Right lobe of liver (tissue), 6 donors: ENCODE results near the gene DYNC1LI2. TPM values are rescaled to one million over a fixed set of nuclear protein-coding genes. Genes with fewer than 3 reads are reported as not detected.

Experiments used
- ATAC-seq, 4 donors: fragments of 200-7000 bp; cut with Tn5 transposase; one replicate each; pipeline ENCODE4 v1.9.1; 2020; ENCODE audit warnings: mild to moderate bottlenecking in 4 of 4, moderate library complexity in 4 of 4
- DNase-seq, 3 donors: peaks; one replicate each; pipeline ENCODE4 v3.0.0-alpha.2; 2020
- H3K27ac ChIP-seq, 3 donors: fragments of 200-600 bp; one replicate each; pipeline ENCODE4 v1.8.0; 2022
- H3K27me3 ChIP-seq, 2 donors: fragments of 200-600 bp; one replicate each; pipeline ENCODE4 v1.8.0; 2022
- H3K36me3 ChIP-seq, 4 donors: fragments of 200-600 bp; sonication (generic) in 1 of 4; one replicate each; pipeline versions ENCODE4 v1.5.1 to v1.8.0; 2017 to 2022; ENCODE audit warnings: control low read depth in 1 of 4
- H3K4me1 ChIP-seq, 4 donors: fragments of 200-600 bp; sonication (generic) in 1 of 4; one replicate each; pipeline versions ENCODE4 v1.5.1 to v1.8.0; 2017 to 2022; ENCODE audit warnings: control low read depth in 1 of 4
- H3K4me3 ChIP-seq, 3 donors: fragments of 200-600 bp; one replicate each; pipeline ENCODE4 v1.8.0; 2022
- H3K9me3 ChIP-seq, 4 donors: fragments of 200-600 bp; sonication (generic) in 1 of 4; one replicate each; pipeline versions ENCODE4 v1.5.1 to v1.8.0; 2017 to 2022; ENCODE audit warnings: control low read depth in 1 of 4
- POLR2A ChIP-seq: fragments of 450-650 bp; IDR thresholded peaks from one replicate; pipeline ENCODE4 v1.6.1; 2017; ENCODE audit warnings: antibody characterized with exemption, mild to moderate bottlenecking
- WGBS: methylation state at CpG from one replicate; pipeline ENCODE4 v1.1.6; 2018; ENCODE audit warnings: low coverage, low lambda C conversion rate; ENCODE audit not compliant: insufficient coverage; ENCODE audit errors: missing lambda C conversion rate; 5-methylcytosine and 5-hydroxymethylcytosine counted together
- intact Hi-C, 2 donors: fragments of 100-400 bp; cut with DNase I; formaldehyde crosslinking; loops; one replicate each; pipeline versions ENCODE4 v1.11.2 to v1.14.1; 2022
- total RNA-seq, 6 experiments: library from RNA; depleted of rRNA in 2 of 6; stranded (reverse); fragments of >200 nt in 2 of 6; fragmentation: NEBNext Ultra II Directional in 3 of 6; extraction: Animal tissue kit (Norgen Biotek cat#: 25700) in 3 of 6; gene quantifications; one replicate each; pipeline versions ENCODE4 v1.1.0 to v1.2.4, GENCODE V29; 2016 to 2023
- TF ChIP-seq, protein P1 (sequence below), 4 donors: fragments of 200-600 bp in 3 of 4; fragments of 450-650 bp in 1 of 4; IDR thresholded peaks; one replicate each; pipeline versions ENCODE4 v1.5.1 to v1.8.0; 2016 to 2022; ENCODE audit warnings: antibody characterized with exemption in 4 of 4, mild to moderate bottlenecking in 2 of 4
- donor health status: DM: no; HTN: yes; CAD: no.
- donor health status: DM: no; HTN: no; CAD: no.
- donor health status: DM: no; HTN: no; CAD: no.
- donor health status: DM: no; HTN: yes; CAD: no.
- donor health status: DM: no; HTN: yes; CAD: no.

Gene DYNC1LI2
- total RNA-seq, 6 experiments from 2014 or later: 30.5 to 44.1 (median 37.9) TPM

DNA sequence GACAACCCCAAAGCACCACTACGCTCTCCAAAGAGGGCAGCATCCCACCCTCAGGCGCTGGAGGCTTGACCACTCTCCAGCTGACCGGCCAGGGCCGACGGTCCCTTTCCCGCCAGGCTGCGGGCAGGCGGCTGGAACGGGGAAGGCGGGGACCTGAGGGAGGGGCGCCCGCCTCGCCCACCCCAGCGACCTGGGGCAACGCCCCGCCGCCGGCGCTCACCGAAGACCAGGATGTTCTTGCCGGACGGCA lies 431 bp downstream of the DYNC1LI2 start:
- TF ChIP-seq, protein P1, sequence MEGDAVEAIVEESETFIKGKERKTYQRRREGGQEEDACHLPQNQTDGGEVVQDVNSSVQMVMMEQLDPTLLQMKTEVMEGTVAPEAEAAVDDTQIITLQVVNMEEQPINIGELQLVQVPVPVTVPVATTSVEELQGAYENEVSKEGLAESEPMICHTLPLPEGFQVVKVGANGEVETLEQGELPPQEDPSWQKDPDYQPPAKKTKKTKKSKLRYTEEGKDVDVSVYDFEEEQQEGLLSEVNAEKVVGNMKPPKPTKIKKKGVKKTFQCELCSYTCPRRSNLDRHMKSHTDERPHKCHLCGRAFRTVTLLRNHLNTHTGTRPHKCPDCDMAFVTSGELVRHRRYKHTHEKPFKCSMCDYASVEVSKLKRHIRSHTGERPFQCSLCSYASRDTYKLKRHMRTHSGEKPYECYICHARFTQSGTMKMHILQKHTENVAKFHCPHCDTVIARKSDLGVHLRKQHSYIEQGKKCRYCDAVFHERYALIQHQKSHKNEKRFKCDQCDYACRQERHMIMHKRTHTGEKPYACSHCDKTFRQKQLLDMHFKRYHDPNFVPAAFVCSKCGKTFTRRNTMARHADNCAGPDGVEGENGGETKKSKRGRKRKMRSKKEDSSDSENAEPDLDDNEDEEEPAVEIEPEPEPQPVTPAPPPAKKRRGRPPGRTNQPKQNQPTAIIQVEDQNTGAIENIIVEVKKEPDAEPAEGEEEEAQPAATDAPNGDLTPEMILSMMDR (IDR thresholded peaks at IDR 0.05): no peak
- TF ChIP-seq POLR2A: no peak
- Histone ChIP-seq H3K9me3 (no peaks in the 10 kb centered on the region), H3K4me3 (peak overlapping the region; percentile 98 to 99 (median 98)), H3K27me3 (no peaks in the 10 kb centered on the region), H3K4me1 (peaks cover 0 to 18% (median 9%) of the 10 kb centered on the region in 4 donors), H3K36me3 (peaks cover 0 to 32% (median 10%) of the 10 kb centered on the region in 4 donors), H3K27ac (peak overlapping the region; percentile 81 to 98 (median 88))
- intact Hi-C loops: no loop called here
- DNase-seq (peak in 1 of 3 donors; percentile 50), ATAC-seq (peak; percentile 29 to 49 (median 41))
- WGBS: 0% methylated on average over 2 of the region's 22 CpGs

DNA sequence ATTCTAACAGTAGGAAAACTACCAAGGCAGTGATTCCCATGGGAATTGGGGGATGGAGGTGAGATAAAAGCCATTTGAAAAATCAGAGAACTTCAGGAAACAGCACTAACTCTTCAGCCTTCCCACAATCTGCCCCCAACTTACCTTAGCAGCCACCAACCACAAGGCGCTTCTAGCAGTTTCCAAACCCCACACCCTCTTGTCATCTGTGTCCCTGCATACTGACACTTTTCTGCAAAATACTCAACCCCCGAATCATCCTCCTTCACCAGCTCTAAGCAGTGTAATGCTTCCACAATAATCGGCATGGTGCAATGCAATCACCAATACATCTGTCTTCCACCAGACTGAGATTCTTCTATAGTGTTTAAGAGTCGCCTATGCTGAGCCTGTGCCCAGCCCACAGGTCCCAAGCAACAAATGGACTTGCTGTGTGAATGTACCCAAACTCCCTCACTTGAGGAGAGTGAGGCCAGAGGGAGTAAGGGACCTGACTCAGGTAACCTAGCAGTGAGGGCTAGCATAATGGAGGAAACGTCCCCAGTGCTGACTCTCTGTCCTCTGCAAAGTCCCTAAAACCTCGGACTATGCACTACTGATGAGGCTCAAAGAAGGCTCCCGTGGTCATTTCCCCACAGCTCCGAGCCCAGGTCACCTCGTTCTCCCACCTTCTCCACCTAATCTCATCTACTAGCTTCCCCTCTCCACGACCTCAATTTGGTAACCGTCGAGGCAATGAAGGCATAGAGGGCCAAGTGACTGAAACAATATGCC lies 943 bp downstream of the DYNC1LI2 start:
- peak overlapping the region; percentile 98 to 99 (median 98) for H3K4me3 ChIP-seq
- peaks cover 0 to 38% (median 10%) of the 10 kb centered on the region in 4 donors for H3K36me3 ChIP-seq
- H3K4me1 ChIP-seq: peaks cover 0 to 18% (median 9%) of the 10 kb centered on the region in 4 donors
- H3K27me3 ChIP-seq: no peaks in the 10 kb centered on the region
- DNase-seq (no peak), ATAC-seq (peak in 2 of 4 donors; percentile 1 to 4)
- peak overlapping the region; percentile 81 to 98 (median 88) for H3K27ac ChIP-seq
- TF ChIP-seq, protein P1 (IDR thresholded peaks at IDR 0.05): no peak
- no peak for TF ChIP-seq POLR2A
- 9% methylated on average over 12 of the region's 12 CpGs for WGBS
- no peaks in the 10 kb centered on the region for H3K9me3 ChIP-seq
- intact Hi-C loops: no loop called here

DNA sequence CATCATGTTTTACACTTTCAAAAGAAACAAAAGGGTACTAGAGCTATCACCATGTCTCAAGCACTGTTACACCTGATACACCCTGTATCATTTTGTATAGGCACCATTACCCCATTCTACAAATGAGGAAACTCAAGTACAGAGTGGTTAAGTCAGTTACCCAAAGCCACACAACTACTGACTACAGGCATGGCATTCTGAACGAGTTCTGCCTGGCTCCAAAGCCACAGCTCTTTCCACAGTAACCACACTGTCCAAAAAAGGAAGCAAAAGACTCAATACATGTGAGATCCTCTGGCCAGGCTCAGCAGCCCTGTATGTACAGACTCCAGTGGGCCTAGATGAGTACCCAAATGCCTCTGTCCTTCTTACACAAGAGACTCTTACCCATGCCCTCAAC lies 4.7 kb downstream of the DYNC1LI2 start:
- intact Hi-C loops: no loop called here
- H3K36me3 ChIP-seq: peaks cover 5 to 60% (median 14%) of the 10 kb centered on the region in 4 donors
- DNase-seq (no peak), ATAC-seq (peak in 1 of 4 donors; percentile 6)
- H3K4me1 ChIP-seq: peaks cover 0 to 26% (median 14%) of the 10 kb centered on the region in 4 donors
- no peak overlapping the region for H3K4me3 ChIP-seq
- no peaks in the 10 kb centered on the region for H3K27me3 ChIP-seq
- no peaks in the 10 kb centered on the region for H3K9me3 ChIP-seq
- WGBS: 17% methylated on average over 1 of the region's 1 CpG
- no peak overlapping the region for H3K27ac ChIP-seq
- TF ChIP-seq, protein P1 (IDR thresholded peaks at IDR 0.05): no peak
- TF ChIP-seq POLR2A: no peak

DNA sequence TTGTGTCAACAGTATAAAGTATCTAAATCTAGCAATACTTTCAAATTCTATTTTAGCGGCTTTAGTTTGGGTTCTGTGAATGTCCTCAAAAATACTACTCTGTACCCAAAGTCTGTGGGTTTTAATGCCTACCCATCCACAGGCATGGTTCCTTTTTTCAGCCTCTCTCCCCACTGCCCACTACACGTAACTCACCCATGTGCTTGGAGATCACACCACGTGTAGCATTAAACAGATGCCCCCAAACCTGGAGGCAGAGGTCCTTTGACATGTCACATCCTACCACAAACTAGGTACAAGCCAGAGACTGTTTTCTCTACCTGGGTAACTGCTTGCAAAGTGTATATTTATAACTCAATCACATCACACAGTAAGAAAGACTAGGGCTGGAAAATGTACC lies 5.4 kb downstream of the DYNC1LI2 start:
- no peak for TF ChIP-seq POLR2A
- TF ChIP-seq, protein P1 (IDR thresholded peaks at IDR 0.05): no peak
- peaks cover 5 to 61% (median 14%) of the 10 kb centered on the region in 4 donors for H3K36me3 ChIP-seq
- peaks cover 0 to 31% (median 17%) of the 10 kb centered on the region in 4 donors for H3K4me1 ChIP-seq
- no peaks in the 10 kb centered on the region for H3K27me3 ChIP-seq
- 63% methylated on average over 3 of the region's 3 CpGs for WGBS
- no peak overlapping the region for H3K4me3 ChIP-seq
- H3K9me3 ChIP-seq: no peaks in the 10 kb centered on the region
- ATAC-seq: no peak
- no peak for DNase-seq
- H3K27ac ChIP-seq: no peak overlapping the region
- intact Hi-C loops: no loop called here
